GM21381 (cell line): ENCODE results near the gene MYH15.
A peak's percentile ranks its signal among the peaks of the same experiment; 100 is the strongest.

Experiments
- ATAC-seq: cut with Tn5 transposase; IDR thresholded peaks from one replicate; pipeline ENCODE4 v1.9.1; 2021; ENCODE audit warnings: mild to moderate bottlenecking, moderate library complexity; ENCODE audit not compliant: unreplicated experiment

MYH15 gene

DNA sequence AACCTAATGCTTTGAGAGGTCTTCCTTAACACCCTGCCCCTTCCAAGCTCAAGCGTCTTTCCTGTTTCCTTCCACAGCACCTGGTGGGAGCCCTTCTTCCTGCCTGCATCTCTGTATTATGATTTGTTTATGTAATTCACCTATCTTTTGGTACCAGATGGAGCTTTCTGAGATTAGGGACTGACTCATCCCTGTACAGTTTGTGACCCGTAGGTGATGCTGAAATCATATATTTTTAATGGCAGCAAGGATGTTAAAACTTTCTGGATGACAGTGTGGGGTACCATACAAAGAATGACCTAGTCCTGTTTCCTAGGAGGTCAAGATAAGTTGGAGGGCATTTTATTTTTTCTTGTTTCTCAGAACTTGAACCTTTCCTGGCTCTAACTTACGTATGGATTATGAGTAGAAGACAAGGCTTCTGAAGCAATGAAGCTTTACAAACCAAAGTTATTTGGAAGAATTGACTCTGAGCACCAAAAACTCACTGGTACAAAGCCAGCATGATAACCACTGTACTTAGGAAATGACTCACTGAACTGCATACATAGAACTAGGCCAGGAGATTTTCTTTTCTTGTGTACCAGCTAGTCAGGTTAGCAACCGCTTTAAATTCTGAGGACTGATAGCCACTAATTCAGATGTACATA lies 167.4 kb downstream of the MYH15 start:
- ATAC-seq, result no peak

DNA sequence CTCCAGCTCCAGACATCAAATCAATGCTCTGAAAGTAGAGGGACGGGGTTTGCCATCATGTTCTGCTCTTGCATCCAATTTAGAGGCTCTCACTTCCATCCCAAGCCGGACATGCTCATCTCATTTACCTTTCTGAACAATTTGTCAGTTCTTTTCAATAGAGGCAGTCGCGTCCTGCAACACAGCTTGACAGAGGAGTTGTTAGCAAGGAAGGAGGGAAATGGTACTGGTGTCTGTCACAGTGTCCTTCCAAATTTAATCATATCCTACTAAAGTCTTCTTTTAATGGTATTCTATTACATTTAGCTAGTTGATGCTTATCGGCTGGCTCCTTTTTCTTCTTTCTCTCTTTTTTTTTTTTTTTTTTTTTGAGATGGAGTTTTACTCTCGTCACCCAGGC lies 168.5 kb downstream of the MYH15 start:
- ATAC-seq, result no peak

DNA sequence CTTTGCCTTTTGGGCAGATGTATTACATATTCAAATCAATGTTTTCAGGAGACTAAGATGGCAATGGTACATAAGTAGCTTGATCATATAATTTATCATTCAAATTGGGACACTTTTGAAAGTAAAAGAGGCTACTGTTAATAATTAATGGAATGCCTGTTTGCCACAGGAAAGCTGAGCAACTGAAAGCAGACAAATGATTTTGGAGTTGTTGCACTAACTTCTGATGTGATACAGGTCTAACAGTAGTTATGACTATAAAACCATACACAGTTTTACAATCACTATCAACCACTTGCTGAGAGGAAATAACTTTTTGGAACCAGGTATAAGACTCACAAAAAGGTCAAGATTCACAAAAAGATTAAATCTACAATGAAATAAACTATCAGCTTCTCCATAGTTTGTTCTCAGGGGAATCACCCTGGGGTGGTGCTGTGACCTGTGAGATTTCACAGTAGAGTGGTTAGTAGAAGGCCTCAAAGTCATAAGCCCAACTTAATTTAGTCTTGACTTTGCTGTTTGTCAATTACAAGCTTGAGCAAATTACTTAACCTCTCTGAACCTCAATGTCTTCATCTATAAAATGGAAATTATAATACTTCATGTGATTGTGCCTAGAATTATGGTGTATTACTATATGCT lies 171.4 kb downstream of the MYH15 start:
- peak; percentile 67 for ATAC-seq

DNA sequence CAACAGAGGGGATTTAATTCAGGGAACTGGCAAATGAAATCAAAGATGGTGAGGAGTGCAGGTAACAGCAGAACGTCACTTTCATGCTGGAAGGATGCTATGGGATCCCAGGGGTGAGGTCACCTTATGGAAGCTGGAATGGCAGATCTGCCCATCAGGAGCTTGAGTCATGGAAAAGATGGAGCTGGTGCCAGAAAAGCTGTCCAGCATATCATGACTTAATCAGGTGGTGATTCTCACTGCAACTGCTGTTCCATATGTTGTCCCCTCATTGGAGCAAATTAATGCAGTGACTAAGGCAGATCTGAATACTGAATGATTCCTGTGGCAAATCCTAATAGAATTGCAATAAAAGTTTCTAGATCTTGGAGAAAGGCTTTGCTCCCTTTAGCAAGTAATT lies 175.7 kb downstream of the MYH15 start:
- ATAC-seq, result no peak

DNA sequence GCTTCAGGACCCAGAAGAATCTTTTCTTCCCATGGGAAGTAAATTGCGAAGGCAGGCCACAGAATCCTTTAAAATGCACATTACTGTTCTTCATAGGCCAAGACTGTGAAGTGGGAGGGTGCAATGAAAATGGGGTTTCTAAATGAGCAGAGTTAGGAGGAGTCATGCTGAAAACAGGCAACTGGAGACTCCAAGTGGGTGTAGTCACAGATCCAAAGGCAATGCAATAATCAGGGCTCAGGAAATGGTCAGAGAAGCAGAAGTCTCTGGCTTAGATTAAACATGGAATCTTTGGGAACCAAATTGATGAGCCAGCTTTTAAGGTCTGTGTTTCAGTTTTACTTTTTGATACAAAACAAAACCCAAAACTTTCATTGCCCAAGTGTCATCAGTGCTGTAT lies 176.4 kb downstream of the MYH15 start:
- no peak for ATAC-seq

DNA sequence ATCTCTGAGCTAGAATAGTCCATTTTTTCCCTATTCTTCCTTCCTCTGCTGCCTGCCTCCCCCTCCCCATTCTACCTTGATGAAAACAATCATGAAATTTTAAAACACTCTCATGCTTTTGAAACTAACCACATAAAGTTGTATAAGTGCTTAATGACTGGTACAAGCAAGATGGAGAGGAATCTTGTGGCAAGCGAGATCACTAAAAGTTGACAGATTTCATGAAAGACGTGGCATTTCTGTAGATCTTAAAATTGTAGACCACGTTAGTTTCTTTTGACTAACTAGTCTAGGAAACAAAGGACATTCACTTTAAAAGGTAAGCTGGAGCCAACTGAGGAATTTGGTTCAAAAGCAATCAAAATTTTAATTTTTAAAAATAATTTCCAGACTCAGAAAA lies 178.6 kb downstream of the MYH15 start:
- ATAC-seq, result no peak
